GM10266 (cell line): ENCODE measurements around the gene ECHDC3.
A peak's percentile ranks its signal among the peaks of the same experiment; 100 is the strongest.
"Not testable (repeated sequence)": the region's sequence is repeated elsewhere in the genome, so short reads cannot be mapped to it uniquely, and the experiment has no call there.

Experiments used
- DNase-seq: peaks from one replicate; pipeline ENCODE4 v3.0.0; 2012; ENCODE audit errors: extremely low spot score
- TF ChIP-seq, protein P1 (sequence below): IDR thresholded peaks from 2 replicates; pipeline ENCODE4 v1.5.1; 2012; ENCODE audit warnings: mild to moderate bottlenecking, low read depth; ENCODE audit not compliant: control insufficient read depth, insufficient read depth; ENCODE audit errors: missing control alignments

The ECHDC3 gene

DNA sequence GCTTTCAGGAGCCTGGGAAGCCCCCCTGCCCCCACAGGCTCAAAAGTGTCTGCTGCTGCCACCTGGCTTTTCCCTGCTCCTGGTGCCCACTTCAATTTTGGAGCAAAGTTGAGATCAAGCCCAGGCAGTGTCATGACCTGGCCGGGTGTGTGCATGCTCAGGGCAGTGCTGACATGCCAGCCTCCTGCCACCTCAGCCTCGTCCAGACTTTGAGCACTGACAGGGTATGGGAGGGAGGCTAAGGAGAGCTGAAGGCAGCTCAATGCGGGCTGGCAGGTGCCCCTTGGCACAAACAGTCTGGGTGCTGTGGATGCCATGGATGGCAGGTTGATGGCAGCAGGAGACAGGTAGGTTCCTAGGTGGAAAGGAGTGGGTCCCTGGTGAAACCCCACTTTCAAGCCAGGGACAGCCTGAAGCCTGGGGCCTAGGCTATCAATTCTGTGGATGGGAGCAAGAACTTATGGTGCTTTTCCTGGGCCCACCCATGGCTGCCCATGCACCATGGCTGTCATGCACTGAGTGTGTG is 12.3 kb upstream of the ECHDC3 start:
- DNase-seq, result no peak
- TF ChIP-seq, protein P1, sequence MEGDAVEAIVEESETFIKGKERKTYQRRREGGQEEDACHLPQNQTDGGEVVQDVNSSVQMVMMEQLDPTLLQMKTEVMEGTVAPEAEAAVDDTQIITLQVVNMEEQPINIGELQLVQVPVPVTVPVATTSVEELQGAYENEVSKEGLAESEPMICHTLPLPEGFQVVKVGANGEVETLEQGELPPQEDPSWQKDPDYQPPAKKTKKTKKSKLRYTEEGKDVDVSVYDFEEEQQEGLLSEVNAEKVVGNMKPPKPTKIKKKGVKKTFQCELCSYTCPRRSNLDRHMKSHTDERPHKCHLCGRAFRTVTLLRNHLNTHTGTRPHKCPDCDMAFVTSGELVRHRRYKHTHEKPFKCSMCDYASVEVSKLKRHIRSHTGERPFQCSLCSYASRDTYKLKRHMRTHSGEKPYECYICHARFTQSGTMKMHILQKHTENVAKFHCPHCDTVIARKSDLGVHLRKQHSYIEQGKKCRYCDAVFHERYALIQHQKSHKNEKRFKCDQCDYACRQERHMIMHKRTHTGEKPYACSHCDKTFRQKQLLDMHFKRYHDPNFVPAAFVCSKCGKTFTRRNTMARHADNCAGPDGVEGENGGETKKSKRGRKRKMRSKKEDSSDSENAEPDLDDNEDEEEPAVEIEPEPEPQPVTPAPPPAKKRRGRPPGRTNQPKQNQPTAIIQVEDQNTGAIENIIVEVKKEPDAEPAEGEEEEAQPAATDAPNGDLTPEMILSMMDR, result no peak

DNA sequence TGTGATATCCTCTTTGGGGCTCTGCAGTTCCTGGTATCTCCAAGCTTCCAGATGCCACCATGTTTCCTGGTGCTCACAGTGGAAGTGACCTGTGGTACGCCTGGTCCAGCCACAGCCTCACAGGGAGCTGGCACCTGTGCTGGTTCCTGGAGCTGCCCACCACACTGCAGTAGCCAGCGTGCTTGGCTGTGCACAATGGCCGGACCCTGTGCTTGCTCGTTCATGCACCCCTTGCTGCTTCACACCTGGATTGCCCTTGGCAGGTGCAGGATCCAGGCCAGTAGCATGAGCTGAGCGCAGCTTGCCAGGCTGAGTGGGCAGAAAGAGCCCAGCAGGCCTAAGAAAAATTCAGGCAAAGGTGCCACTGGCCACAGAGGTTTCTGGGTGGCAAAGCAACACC is 11.4 kb upstream of the ECHDC3 start:
- TF ChIP-seq, protein P1, result no peak
- DNase-seq, result no peak

- DNase-seq, result not testable (repeated sequence)
Observed at GRCh38 chr10:11736767-11737166, 5.4 kb upstream of the ECHDC3 start.

GRCh38 chr10:11737258-11738032 is 4.7 kb upstream of the ECHDC3 start:
- not testable (repeated sequence) for DNase-seq

- no peak for DNase-seq
- TF ChIP-seq, protein P1, result no peak
Observed at GRCh38 chr10:11740907-11741306, 1.3 kb upstream of the ECHDC3 start.

GRCh38 chr10:11741608-11742007 is 574 bp upstream of the ECHDC3 start:
- no peak for DNase-seq
- TF ChIP-seq, protein P1, result no peak

DNA sequence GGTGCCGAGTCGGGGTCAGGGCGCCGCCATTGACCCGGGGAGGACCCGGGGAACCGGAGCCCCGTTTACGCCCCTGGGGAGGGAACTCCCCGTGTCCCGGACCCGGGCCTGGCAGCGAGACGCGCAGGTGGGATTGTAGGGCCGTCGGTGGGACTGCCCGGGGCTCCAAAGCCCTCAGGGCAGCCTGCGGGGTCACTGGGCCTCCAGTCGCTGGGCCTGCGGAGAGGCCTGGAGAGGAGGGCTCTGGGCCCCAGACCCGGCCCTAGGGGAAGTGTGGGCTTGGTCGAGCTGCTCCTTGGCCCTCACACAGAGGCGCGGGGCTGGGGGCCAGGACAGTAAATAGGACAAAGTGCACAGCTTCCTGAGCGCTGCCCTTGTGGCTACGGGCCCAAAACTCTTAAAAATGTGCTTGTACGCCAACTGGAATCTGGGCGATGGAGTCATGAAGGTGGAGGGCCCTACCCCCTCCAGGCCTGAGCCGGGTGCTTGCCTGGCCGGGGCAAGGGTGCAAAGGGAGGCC is 657 bp downstream of the ECHDC3 start:
- TF ChIP-seq, protein P1, result no peak
- DNase-seq, result peak; percentile 31

GRCh38 chr10:11743461-11744338 is 1.5 kb downstream of the ECHDC3 start:
- TF ChIP-seq, protein P1, result no peak
- no peak for DNase-seq
